Neuronal stem cell (in vitro differentiated cells): ENCODE data around the gene HPSE2.

Experiments
- DNase-seq: peaks from one replicate; pipeline ENCODE4 v3.0.0-alpha.2; 2013; ENCODE audit warnings: low spot score
- H2AFZ ChIP-seq: one replicate; pipeline ENCODE4 v1.6.1; 2013; ENCODE audit warnings: mild to moderate bottlenecking, low read length, inconsistent platforms
- H2AK5ac ChIP-seq: 2 replicates; pipeline ENCODE4 v1.6.1; 2013; ENCODE audit warnings: low read depth, mild to moderate bottlenecking, inconsistent platforms, low read length, moderate library complexity, mixed read lengths
- H2BK120ac ChIP-seq: 2 replicates; pipeline ENCODE4 v1.6.1; 2013; ENCODE audit warnings: low read depth, mild to moderate bottlenecking, inconsistent platforms, low read length, moderate library complexity, mixed read lengths
- H2BK12ac ChIP-seq: one replicate; pipeline ENCODE4 v1.6.1; 2013; ENCODE audit warnings: low read length, inconsistent platforms
- H2BK15ac ChIP-seq: 2 replicates; pipeline ENCODE4 v1.6.1; 2013; ENCODE audit warnings: mild to moderate bottlenecking, low read length, inconsistent platforms, mixed read lengths
- H2BK5ac ChIP-seq: one replicate; pipeline ENCODE4 v1.6.1; 2013; ENCODE audit warnings: inconsistent platforms, mild to moderate bottlenecking, low read length, moderate library complexity
- H3K14ac ChIP-seq: one replicate; pipeline ENCODE4 v1.6.1; 2013; ENCODE audit warnings: low read length, inconsistent platforms
- H3K18ac ChIP-seq: 2 replicates; pipeline ENCODE4 v1.6.1; 2013; ENCODE audit warnings: low read length, inconsistent platforms
- H3K23ac ChIP-seq: 2 replicates; pipeline ENCODE4 v1.6.1; 2013; ENCODE audit warnings: low read depth, mild to moderate bottlenecking, mixed read lengths, low read length, inconsistent platforms; ENCODE audit not compliant: poor library complexity
- H3K27ac ChIP-seq: replicated peaks from 3 replicates; pipeline ENCODE4 v1.5.1; 2013; ENCODE audit warnings: low read length, inconsistent platforms
- H3K27me3 ChIP-seq, 3 experiments: 2 replicates each; pipeline ENCODE4 v1.6.1; 2013; ENCODE audit warnings: low read length in 3 of 3, mild to moderate bottlenecking in 2 of 3, inconsistent platforms in 1 of 3, low read depth in 1 of 3, mixed read lengths in 1 of 3, moderate library complexity in 1 of 3; ENCODE audit not compliant: control insufficient read depth in 3 of 3, insufficient read depth in 3 of 3
- H3K36me3 ChIP-seq, 2 donors: replicated peaks in 1 of 2; 2 replicates each; pipeline ENCODE4 v1.6.1; 2013; ENCODE audit warnings: low read length in 2 of 2; ENCODE audit not compliant: control insufficient read depth in 2 of 2, insufficient read depth in 2 of 2
- H3K4ac ChIP-seq: 2 replicates; pipeline ENCODE4 v1.6.1; 2013; ENCODE audit warnings: inconsistent platforms, mild to moderate bottlenecking, low read length, moderate library complexity
- H3K4me1 ChIP-seq, 2 donors: 1 replicate in 1 of 2; 2 replicates in 1 of 2; pipeline ENCODE4 v1.6.1; 2013; ENCODE audit warnings: low read length in 2 of 2, low read depth in 1 of 2; ENCODE audit not compliant: control insufficient read depth in 2 of 2, insufficient read depth in 1 of 2
- H3K4me2 ChIP-seq: one replicate; pipeline ENCODE4 v1.6.1; 2013; ENCODE audit warnings: mild to moderate bottlenecking, low read length, inconsistent platforms; ENCODE audit not compliant: insufficient read depth, poor library complexity, severe bottlenecking
- H3K4me3 ChIP-seq, 2 donors: 2 replicates each; pipeline ENCODE4 v1.5.1; 2013; ENCODE audit warnings: low read length in 2 of 2, mild to moderate bottlenecking in 2 of 2, inconsistent platforms in 1 of 2, moderate library complexity in 1 of 2
- H3K79me1 ChIP-seq: one replicate; pipeline ENCODE4 v1.6.1; 2013; ENCODE audit warnings: low read depth, mild to moderate bottlenecking, inconsistent platforms, low read length, moderate library complexity
- H3K9ac ChIP-seq: one replicate; pipeline ENCODE4 v1.6.1; 2013; ENCODE audit warnings: mild to moderate bottlenecking, low read depth, low read length, inconsistent platforms; ENCODE audit not compliant: poor library complexity
- H3K9me3 ChIP-seq, 2 donors: replicated peaks in 1 of 2; 2 replicates each; pipeline versions ENCODE3 to v1.6.1; 2013; ENCODE audit warnings: low read length in 2 of 2, mild to moderate bottlenecking in 2 of 2, inconsistent platforms in 1 of 2, low read depth in 1 of 2, mixed read lengths in 1 of 2, moderate library complexity in 1 of 2; ENCODE audit not compliant: control insufficient read depth in 2 of 2, insufficient read depth in 1 of 2
- H4K8ac ChIP-seq: one replicate; pipeline ENCODE4 v1.6.1; 2013; ENCODE audit warnings: low read depth, mild to moderate bottlenecking, inconsistent platforms, low read length, moderate library complexity
- H4K91ac ChIP-seq: one replicate; pipeline ENCODE4 v1.6.1; 2013; ENCODE audit warnings: low read length, low read depth, mild to moderate bottlenecking, inconsistent platforms; ENCODE audit not compliant: poor library complexity
- WGBS, 2 donors: extraction: QIAGEN DNeasy Blood & Tissue Kit; methylation state at CpG; one replicate each; pipeline ENCODE4 v1.1.7; 2013; ENCODE audit warnings: missing lambda C conversion rate in 2 of 2, mixed read lengths in 1 of 2; ENCODE audit not compliant: insufficient read length in 2 of 2, insufficient replicate concordance in 1 of 2; ENCODE audit errors: extremely low coverage in 2 of 2; 5-methylcytosine and 5-hydroxymethylcytosine counted together

HPSE2 gene

DNA sequence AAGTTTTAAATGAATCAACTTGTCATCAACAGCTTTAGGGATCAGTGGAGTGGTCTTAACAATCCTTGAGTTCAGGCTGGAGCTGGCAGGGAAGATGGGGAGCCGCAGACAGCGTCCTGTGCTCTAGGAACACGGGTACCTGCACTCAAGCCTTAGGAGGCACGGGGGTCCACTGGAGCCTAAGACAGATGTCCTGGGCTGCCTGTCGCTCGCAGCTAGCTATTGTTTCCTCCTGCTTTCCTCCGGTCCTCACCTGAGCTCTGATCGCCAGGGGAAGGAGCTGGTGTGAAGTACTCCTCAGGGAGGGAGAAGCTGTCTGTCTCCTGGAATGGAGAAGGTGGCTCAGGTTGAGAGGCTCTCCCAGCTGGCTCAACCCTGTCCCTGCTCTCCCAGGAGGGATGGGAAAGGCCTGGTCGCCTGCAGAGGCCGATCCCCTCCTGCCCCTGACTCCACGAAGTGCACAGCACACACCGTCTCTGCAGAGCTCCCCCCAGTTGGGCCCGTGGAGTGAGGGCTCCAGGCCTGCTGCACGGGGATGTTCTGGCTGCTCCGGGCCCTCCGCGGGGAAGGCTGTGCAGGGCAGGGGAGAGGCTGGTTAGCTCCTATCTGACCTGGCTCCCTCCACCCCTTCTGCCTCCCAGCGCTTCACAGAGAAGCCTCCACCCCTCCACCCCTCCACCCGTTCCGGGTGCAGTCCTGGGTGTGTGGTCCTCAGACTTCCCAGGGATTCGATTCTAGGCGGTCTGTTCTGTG lies 806.2 kb downstream of the HPSE2 start:
- Histone ChIP-seq H4K91ac (no peak overlapping the region), H2AK5ac (no peak overlapping the region), H2BK5ac (no peak overlapping the region), H3K4ac (no peak overlapping the region), H3K14ac (peak overlapping the region; percentile 17), H3K9me3 (peaks cover 10 to 30% of the 10 kb centered on the region in 2 donors), H3K79me1 (no peaks in the 10 kb centered on the region), H2BK12ac (no peak overlapping the region), H3K4me2 (no peak overlapping the region), H3K27ac (no peak overlapping the region), H3K27me3 (no peaks in the 10 kb centered on the region), H2BK120ac (no peak overlapping the region), H2AFZ (no peak overlapping the region), H3K4me3 (no peak overlapping the region), H3K36me3 (peaks cover 30 to 69% of the 10 kb centered on the region in 2 donors), H3K23ac (no peak overlapping the region), H4K8ac (no peak overlapping the region), H3K4me1 (no peaks in the 10 kb centered on the region), H2BK15ac (no peak overlapping the region), H3K9ac (no peak overlapping the region), H3K18ac (peak overlapping the region; percentile 33)
- no peak for DNase-seq
- no CpG with 5 or more reads among the region's 22 CpGs for WGBS, 2 donors

DNA sequence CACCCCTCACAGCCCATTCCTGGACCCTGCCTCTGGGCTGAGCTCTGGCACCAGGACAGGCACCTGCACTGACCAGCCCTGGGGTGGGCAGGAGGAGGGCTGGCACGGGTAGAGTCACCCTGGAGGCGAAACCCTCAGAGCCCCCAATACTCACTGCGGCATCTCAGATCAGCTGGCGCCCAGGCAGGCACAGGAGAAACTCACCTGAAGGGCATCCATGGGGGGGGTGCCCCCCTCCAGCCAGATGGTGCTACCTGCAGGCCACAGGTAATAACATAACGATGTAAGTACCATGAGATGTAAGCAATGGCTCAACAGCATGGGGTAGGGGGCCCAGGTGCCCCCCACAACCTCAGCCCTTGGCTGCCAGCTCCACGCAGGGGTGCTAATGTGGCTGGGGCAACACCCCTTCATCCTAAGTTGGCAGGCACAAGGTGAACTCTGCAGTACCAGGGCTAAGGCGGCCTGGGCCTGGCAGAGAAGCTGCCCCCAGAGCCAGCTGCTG lies 808.6 kb downstream of the HPSE2 start:
- H2BK12ac ChIP-seq: no peak overlapping the region
- peak overlapping the region; percentile 45 for H3K18ac ChIP-seq
- H3K36me3 ChIP-seq: peaks cover 21 to 53% of the 10 kb centered on the region in 2 donors
- no peaks in the 10 kb centered on the region for H3K79me1 ChIP-seq
- H3K23ac ChIP-seq: no peak overlapping the region
- H3K4me3 ChIP-seq: no peak overlapping the region
- no peak overlapping the region for H3K9ac ChIP-seq
- no peak overlapping the region for H3K27ac ChIP-seq
- H2BK5ac ChIP-seq: no peak overlapping the region
- no peak overlapping the region for H3K4ac ChIP-seq
- H3K9me3 ChIP-seq: peaks cover 10 to 13% of the 10 kb centered on the region in 2 donors
- no peak overlapping the region for H3K14ac ChIP-seq
- H2AK5ac ChIP-seq: peak overlapping the region; percentile 65
- no peak overlapping the region for H4K91ac ChIP-seq
- H4K8ac ChIP-seq: no peak overlapping the region
- no peak overlapping the region for H2AFZ ChIP-seq
- no peaks in the 10 kb centered on the region for H3K27me3 ChIP-seq
- H2BK120ac ChIP-seq: no peak overlapping the region
- H2BK15ac ChIP-seq: no peak overlapping the region
- DNase-seq: no peak
- H3K4me2 ChIP-seq: no peak overlapping the region
- no peaks in the 10 kb centered on the region for H3K4me1 ChIP-seq
- no CpG with 5 or more reads among the region's 7 CpGs for WGBS, 2 donors

DNA sequence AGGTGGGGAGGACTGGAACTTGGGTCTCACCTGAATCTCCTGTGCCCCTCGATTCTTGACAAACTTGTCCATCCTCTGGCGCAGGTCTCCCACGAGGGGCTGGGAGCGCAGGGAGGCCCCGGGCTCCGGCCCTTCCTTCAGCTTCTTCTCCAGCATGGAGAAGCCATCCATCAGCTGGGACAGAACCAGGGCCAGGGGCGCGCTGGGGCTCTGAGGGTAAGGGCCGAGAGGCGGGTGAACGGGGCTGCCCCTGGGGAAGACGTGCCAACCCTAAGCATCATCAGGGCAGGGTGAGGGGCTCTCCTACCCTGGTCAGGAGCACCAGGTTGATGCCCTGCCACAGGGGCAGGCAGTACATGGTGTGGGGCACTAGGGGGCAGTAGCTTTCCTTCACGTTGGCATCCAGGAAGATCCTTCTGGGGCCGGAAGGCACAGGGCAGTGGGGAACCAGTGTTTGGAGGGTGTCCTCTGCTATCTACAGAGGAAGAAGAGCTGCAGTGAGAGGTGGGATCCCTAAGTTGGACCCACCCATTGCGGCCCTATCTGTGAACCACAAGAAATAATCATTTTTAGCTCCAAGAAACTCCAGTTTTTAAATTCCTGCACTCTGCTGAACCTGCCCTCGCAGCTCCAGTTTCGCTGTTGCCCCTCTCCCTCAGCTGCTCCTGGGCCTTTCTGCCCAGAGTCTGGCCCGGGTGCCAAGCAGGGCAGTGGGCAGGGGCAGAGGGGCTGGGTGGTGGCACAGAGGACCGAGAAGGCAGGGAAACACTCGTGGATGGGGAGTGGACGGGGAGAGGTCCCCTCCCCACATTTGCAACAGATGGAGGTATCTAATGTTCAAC lies 809.9 kb downstream of the HPSE2 start:
- Histone ChIP-seq H2BK5ac (no peak overlapping the region), H3K36me3 (peaks cover 11 to 39% of the 10 kb centered on the region in 2 donors), H4K91ac (no peak overlapping the region), H2AFZ (no peak overlapping the region), H3K79me1 (no peaks in the 10 kb centered on the region), H3K4me3 (no peak overlapping the region), H4K8ac (no peak overlapping the region), H2BK15ac (no peak overlapping the region), H2AK5ac (peak overlapping the region; percentile 88), H3K9ac (peak overlapping the region; percentile 14), H3K14ac (no peak overlapping the region), H3K4me2 (no peak overlapping the region), H3K23ac (no peak overlapping the region), H3K27ac (no peak overlapping the region), H3K4ac (no peak overlapping the region), H3K18ac (peak overlapping the region; percentile 70), H3K9me3 (peaks cover 0 to 2% of the 10 kb centered on the region in 2 donors), H2BK12ac (no peak overlapping the region), H3K27me3 (no peaks in the 10 kb centered on the region), H3K4me1 (no peaks in the 10 kb centered on the region), H2BK120ac (no peak overlapping the region)
- DNase-seq: peak; percentile 46
- WGBS, 2 donors: no CpG with 5 or more reads among the region's 21 CpGs
